AG04450 (cell line): ENCODE results near the gene CYP27A1. TPM values are rescaled to one million over a fixed set of nuclear protein-coding genes. Genes with fewer than 3 reads are reported as not detected.

Experiments
- CTCF ChIA-PET: fragments of 300-600, 350-600 bp; formaldehyde crosslinking; extraction: SDS; loops from one replicate; lab custom pipeline; 2022; ENCODE audit warnings: antibody characterized with exemption, inconsistent platforms; lab: Charles Lee
- POLR2A ChIA-PET: fragments of 350-600 bp; formaldehyde crosslinking; extraction: SDS; loops from one replicate; lab custom pipeline; 2021; ENCODE audit warnings: antibody characterized with exemption, inconsistent platforms; lab: Yijun Ruan, JAX
- DNase-seq: peaks from one replicate; pipeline ENCODE4 v3.0.0-alpha.2; 2011; ENCODE audit warnings: low read depth, low spot score
- H3K27ac ChIP-seq: one replicate; pipeline ENCODE4 v1.5.1; 2012; ENCODE audit warnings: low read depth, low read length, control low read depth
- H3K27me3 ChIP-seq: one replicate; pipeline ENCODE4 v1.6.0; 2012; ENCODE audit warnings: low read length; ENCODE audit not compliant: control insufficient read depth, insufficient read depth
- H3K4me3 ChIP-seq: 2 replicates; pipeline ENCODE4 v1.5.1; 2011; ENCODE audit warnings: mild to moderate bottlenecking, low read depth, low read length, control low read depth
- H3K9me3 ChIP-seq: 2 replicates; pipeline ENCODE4 v1.5.1; 2012; ENCODE audit warnings: low read length; ENCODE audit not compliant: control insufficient read depth, insufficient read depth
- CTCF ChIP-seq: IDR thresholded peaks from 2 replicates; pipeline ENCODE4 v1.5.1; 2011; ENCODE audit warnings: low read depth, low read length, control low read depth, inconsistent platforms
- polyA plus RNA-seq: library from polyadenylated mRNA; depleted of rRNA; stranded (reverse); fragments of >200 nt; gene quantifications from 2 replicates; pipeline ENCODE4 v1.2.3, GENCODE V29; 2011

Gene CYP27A1
- polyA plus RNA-seq, 1 experiment = 25.6 TPM

- CTCF ChIA-PET = interaction anchor here (1.9 kb wide), 1 partner anchor 27 kb away, joined by 8 read pairs; the partner anchor contains the start of gene TTLL4
- H3K27ac ChIP-seq = no peak overlapping the region
- no peak for TF ChIP-seq CTCF
- DNase-seq = no peak
- H3K27me3 ChIP-seq = no peaks in the 10 kb centered on the region
- POLR2A ChIA-PET = no interaction called here
- H3K9me3 ChIP-seq = no peaks in the 10 kb centered on the region
- H3K4me3 ChIP-seq = no peak overlapping the region
Observed at GRCh38 chr2:218736531-218736930, 45.4 kb upstream of the CYP27A1 start.

- no peak for DNase-seq
- H3K27me3 ChIP-seq = no peaks in the 10 kb centered on the region
- H3K4me3 ChIP-seq = no peak overlapping the region
- H3K9me3 ChIP-seq = no peaks in the 10 kb centered on the region
- TF ChIP-seq CTCF = no peak
- H3K27ac ChIP-seq = no peak overlapping the region
- CTCF ChIA-PET = interaction anchor here (1.0 kb wide), 1 partner anchor 12 kb away, joined by 3 read pairs; no protein-coding TSS in a partner anchor
- POLR2A ChIA-PET = interaction anchor here (1.5 kb wide), 1 partner anchor 11 kb away, joined by 7 read pairs; no protein-coding TSS in a partner anchor
Observed at GRCh38 chr2:218743068-218743467, 38.9 kb upstream of the CYP27A1 start.

DNA sequence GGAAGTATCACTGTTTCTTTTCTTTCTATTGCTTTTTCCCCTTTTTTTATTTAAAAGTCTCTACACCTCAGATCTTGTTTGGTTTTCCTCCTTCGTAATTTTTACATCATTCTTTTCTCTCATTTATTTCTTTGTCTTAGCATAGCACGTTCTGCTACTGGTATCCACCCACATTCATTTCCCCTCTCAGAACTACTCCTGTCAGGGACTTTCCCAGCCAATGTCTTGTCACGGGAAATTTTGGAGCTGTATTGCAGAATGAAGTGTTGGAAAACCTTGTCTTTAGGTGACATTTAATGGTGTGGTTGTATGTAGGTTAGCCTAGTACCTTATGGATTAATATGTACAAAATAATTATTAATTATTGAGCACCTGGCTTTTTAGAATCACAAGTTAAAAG is 37.3 kb upstream of the CYP27A1 start:
- POLR2A ChIA-PET = no interaction called here
- Histone ChIP-seq H3K27me3 (no peaks in the 10 kb centered on the region), H3K27ac (no peak overlapping the region), H3K4me3 (no peak overlapping the region), H3K9me3 (no peaks in the 10 kb centered on the region)
- CTCF ChIA-PET = no interaction called here
- no peak for DNase-seq
- TF ChIP-seq CTCF = no peak

DNA sequence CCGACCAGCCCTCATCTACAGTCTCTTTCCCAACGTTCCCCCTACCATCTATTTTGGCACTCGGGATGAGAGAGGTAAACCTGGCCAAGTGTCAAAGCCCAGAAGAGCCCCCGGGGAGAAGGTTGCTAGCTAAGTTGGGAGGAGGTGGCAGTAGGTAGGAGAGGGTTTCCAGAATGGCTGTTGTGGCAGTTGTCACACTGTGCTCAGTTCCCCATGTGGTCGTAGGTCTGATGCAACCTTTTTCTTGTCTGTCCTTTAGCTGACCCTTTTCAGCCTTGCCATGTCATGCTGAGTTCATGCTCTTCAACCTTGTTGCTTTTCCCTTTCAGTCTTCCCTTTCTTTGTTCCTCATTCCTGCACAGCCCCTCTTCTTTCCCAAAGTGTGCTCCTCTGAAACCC is 36.8 kb upstream of the CYP27A1 start:
- no peak for TF ChIP-seq CTCF
- DNase-seq = no peak
- Histone ChIP-seq H3K4me3 (no peak overlapping the region), H3K27ac (no peak overlapping the region), H3K9me3 (no peaks in the 10 kb centered on the region), H3K27me3 (no peaks in the 10 kb centered on the region)
- ChIA-PET POLR2A (no interaction called here), CTCF (interaction anchor here (1.1 to 1.2 kb wide), 3 partner anchors 13 to 58 kb away, joined by 3 to 4 read pairs (median 3); partner anchors contain the start of gene TTLL4)

GRCh38 chr2:218745559-218746469 is 36.1 kb upstream of the CYP27A1 start:
- DNase-seq = no peak
- H3K27ac ChIP-seq = no peak overlapping the region

More at GRCh38 chr2:218745559-218746469, 36.1 kb upstream of the CYP27A1 start:
- H3K4me3 ChIP-seq = no peak overlapping the region
- H3K9me3 ChIP-seq = no peaks in the 10 kb centered on the region
- H3K27me3 ChIP-seq = no peaks in the 10 kb centered on the region
- no peak for TF ChIP-seq CTCF
- CTCF ChIA-PET = interaction anchor here (0.7 to 1.2 kb wide), 4 partner anchors 13 to 58 kb away, joined by 3 to 4 read pairs (median 3); partner anchors contain the start of gene TTLL4
- POLR2A ChIA-PET = interaction anchor here (0.6 kb wide), 1 partner anchor 57 kb away, joined by 10 read pairs; no protein-coding TSS in a partner anchor
